ENCODE data around the gene BRD9.
"Not testable (repeated sequence)": the region's sequence is repeated elsewhere in the genome, so short reads cannot be mapped to it uniquely, and the experiment has no call there.

The BRD9 gene

GRCh38 chr5:848671-849111 is 43.9 kb downstream of the BRD9 start:
- Histone ChIP-seq H4K20me1 (ENCODE audit: insufficient read depth, low read length) (no peaks in the 10 kb centered on the region), H3F3A (ENCODE audit: insufficient read depth, low read length) (no peaks in the 10 kb centered on the region), H3K27me3 (ENCODE audit: insufficient read depth, low read length) (no peaks in the 10 kb centered on the region), H3K79me2 (ENCODE audit: insufficient read depth, low read length) (no peaks in the 10 kb centered on the region), H3K4me1 (ENCODE audit: insufficient read depth, low read length, severe bottlenecking) (no peaks in the 10 kb centered on the region), H3K9me2 (ENCODE audit: low read depth, low read length) (no peaks in the 10 kb centered on the region), H3K9ac (ENCODE audit: low read length) (no peak overlapping the region), H3K27ac (ENCODE audit: low read depth, low read length, poor library complexity, severe bottlenecking) (no peak overlapping the region), H2AFZ (ENCODE audit: low read length) (no peak overlapping the region), H3K4me2 (ENCODE audit: low read length) (no peak overlapping the region), H3K36me3 (ENCODE audit: insufficient read depth, low read length) (no peaks in the 10 kb centered on the region), H3K4me3 (ENCODE audit: low read depth, low read length, poor library complexity, severe bottlenecking) (no peak overlapping the region), H3K9me3 (ENCODE audit: low read length) (no peaks in the 10 kb centered on the region)
- TF ChIP-seq EZH2 (IDR thresholded peaks at IDR 0.05; ENCODE audit: borderline replicate concordance, low read length) (no peak), CTCF (IDR thresholded peaks at IDR 0.05; ENCODE audit: low read length) (no peak)

GRCh38 chr5:847736-848135 is 44.9 kb downstream of the BRD9 start:
- H3K9me2 ChIP-seq (ENCODE audit: low read depth, low read length); H3K4me2 ChIP-seq (ENCODE audit: low read length): not testable (repeated sequence)

GRCh38 chr5:847212-847611 is 45.4 kb downstream of the BRD9 start:
- H4K20me1 ChIP-seq (ENCODE audit: insufficient read depth, low read length); H3K9ac ChIP-seq (ENCODE audit: low read length); H3K4me1 ChIP-seq (ENCODE audit: insufficient read depth, low read length, severe bottlenecking): not testable (repeated sequence)

More at GRCh38 chr5:847736-848135, 44.9 kb downstream of the BRD9 start:
- not testable (repeated sequence) for H3K9me3 ChIP-seq (ENCODE audit: low read length); H3K4me3 ChIP-seq (ENCODE audit: low read depth, low read length, poor library complexity, severe bottlenecking); H3K9ac ChIP-seq (ENCODE audit: low read length); H3K27me3 ChIP-seq (ENCODE audit: insufficient read depth, low read length); H3F3A ChIP-seq (ENCODE audit: insufficient read depth, low read length); H3K36me3 ChIP-seq (ENCODE audit: insufficient read depth, low read length); H3K27ac ChIP-seq (ENCODE audit: low read depth, low read length, poor library complexity, severe bottlenecking); H4K20me1 ChIP-seq (ENCODE audit: insufficient read depth, low read length); H3K79me2 ChIP-seq (ENCODE audit: insufficient read depth, low read length); H3K4me1 ChIP-seq (ENCODE audit: insufficient read depth, low read length, severe bottlenecking); H2AFZ ChIP-seq (ENCODE audit: low read length)

GRCh38 chr5:846602-847091 is 46.0 kb downstream of the BRD9 start:
- H3K4me3 ChIP-seq (ENCODE audit: low read depth, low read length, poor library complexity, severe bottlenecking); H3K9me2 ChIP-seq (ENCODE audit: low read depth, low read length); H2AFZ ChIP-seq (ENCODE audit: low read length); H3K4me2 ChIP-seq (ENCODE audit: low read length); H3K9me3 ChIP-seq (ENCODE audit: low read length); H3F3A ChIP-seq (ENCODE audit: insufficient read depth, low read length); H3K36me3 ChIP-seq (ENCODE audit: insufficient read depth, low read length); H3K4me1 ChIP-seq (ENCODE audit: insufficient read depth, low read length, severe bottlenecking); H4K20me1 ChIP-seq (ENCODE audit: insufficient read depth, low read length); H3K27ac ChIP-seq (ENCODE audit: low read depth, low read length, poor library complexity, severe bottlenecking); H3K9ac ChIP-seq (ENCODE audit: low read length); H3K27me3 ChIP-seq (ENCODE audit: insufficient read depth, low read length); H3K79me2 ChIP-seq (ENCODE audit: insufficient read depth, low read length): not testable (repeated sequence)

More at GRCh38 chr5:847212-847611, 45.4 kb downstream of the BRD9 start:
- H3K79me2 ChIP-seq (ENCODE audit: insufficient read depth, low read length); H3K9me3 ChIP-seq (ENCODE audit: low read length); H3F3A ChIP-seq (ENCODE audit: insufficient read depth, low read length); H3K4me2 ChIP-seq (ENCODE audit: low read length); H3K36me3 ChIP-seq (ENCODE audit: insufficient read depth, low read length); H3K4me3 ChIP-seq (ENCODE audit: low read depth, low read length, poor library complexity, severe bottlenecking); H2AFZ ChIP-seq (ENCODE audit: low read length); H3K27ac ChIP-seq (ENCODE audit: low read depth, low read length, poor library complexity, severe bottlenecking); H3K27me3 ChIP-seq (ENCODE audit: insufficient read depth, low read length); H3K9me2 ChIP-seq (ENCODE audit: low read depth, low read length): not testable (repeated sequence)

- H2AFZ ChIP-seq (ENCODE audit: low read length); H3K9ac ChIP-seq (ENCODE audit: low read length); H3K79me2 ChIP-seq (ENCODE audit: insufficient read depth, low read length); H3F3A ChIP-seq (ENCODE audit: insufficient read depth, low read length); H3K9me2 ChIP-seq (ENCODE audit: low read depth, low read length); H3K4me3 ChIP-seq (ENCODE audit: low read depth, low read length, poor library complexity, severe bottlenecking); H3K27me3 ChIP-seq (ENCODE audit: insufficient read depth, low read length); H4K20me1 ChIP-seq (ENCODE audit: insufficient read depth, low read length); H3K36me3 ChIP-seq (ENCODE audit: insufficient read depth, low read length); H3K4me1 ChIP-seq (ENCODE audit: insufficient read depth, low read length, severe bottlenecking); H3K4me2 ChIP-seq (ENCODE audit: low read length); H3K9me3 ChIP-seq (ENCODE audit: low read length); H3K27ac ChIP-seq (ENCODE audit: low read depth, low read length, poor library complexity, severe bottlenecking): not testable (repeated sequence)
These were observed 46.7 kb downstream of the BRD9 start for GRCh38 chr5:845676-846601.

GRCh38 chr5:845031-845675 is 47.4 kb downstream of the BRD9 start:
- H3K27me3 ChIP-seq (ENCODE audit: insufficient read depth, low read length); H3F3A ChIP-seq (ENCODE audit: insufficient read depth, low read length); H3K9me3 ChIP-seq (ENCODE audit: low read length): not testable (repeated sequence)

More at GRCh38 chr5:845031-845675, 47.4 kb downstream of the BRD9 start:
- H2AFZ ChIP-seq (ENCODE audit: low read length); H4K20me1 ChIP-seq (ENCODE audit: insufficient read depth, low read length); H3K36me3 ChIP-seq (ENCODE audit: insufficient read depth, low read length); H3K4me3 ChIP-seq (ENCODE audit: low read depth, low read length, poor library complexity, severe bottlenecking); H3K4me1 ChIP-seq (ENCODE audit: insufficient read depth, low read length, severe bottlenecking); H3K79me2 ChIP-seq (ENCODE audit: insufficient read depth, low read length); H3K27ac ChIP-seq (ENCODE audit: low read depth, low read length, poor library complexity, severe bottlenecking); H3K4me2 ChIP-seq (ENCODE audit: low read length); H3K9me2 ChIP-seq (ENCODE audit: low read depth, low read length); H3K9ac ChIP-seq (ENCODE audit: low read length): not testable (repeated sequence)
